C4-2B (cell line): Measurements from ENCODE around the gene TARS2.

Experiments
- ZFX ChIP-seq: fragments of 450-650 bp; IDR thresholded peaks from 2 replicates; pipeline ENCODE4 v1.6.1; 2017
- TF ChIP-seq, protein P1 (sequence below): fragments of 450-650 bp; conservative IDR thresholded peaks from 2 replicates; pipeline ENCODE4 v1.5.1; 2017; ENCODE audit warnings: mild to moderate bottlenecking

DNA sequence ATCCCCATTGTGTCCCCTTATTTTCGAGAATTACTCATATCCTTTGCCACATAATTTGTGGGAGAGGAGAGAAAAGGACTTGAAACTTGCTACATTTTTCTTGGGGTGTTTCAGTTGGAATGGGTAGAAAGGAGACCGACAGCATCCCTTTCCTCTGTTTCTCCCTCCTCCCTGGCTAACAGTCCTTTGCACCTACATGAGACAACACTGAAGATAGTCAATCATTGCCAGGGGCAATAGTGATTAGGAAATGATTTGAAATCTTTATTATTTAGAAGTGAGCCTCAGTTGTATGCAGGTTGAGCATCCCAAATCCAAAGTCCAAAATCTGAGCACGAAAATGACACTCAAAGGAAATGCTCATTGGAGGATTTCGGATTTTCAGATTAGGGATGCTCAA is 7.8 kb upstream of the TARS2 start:
- TF ChIP-seq, protein P1, sequence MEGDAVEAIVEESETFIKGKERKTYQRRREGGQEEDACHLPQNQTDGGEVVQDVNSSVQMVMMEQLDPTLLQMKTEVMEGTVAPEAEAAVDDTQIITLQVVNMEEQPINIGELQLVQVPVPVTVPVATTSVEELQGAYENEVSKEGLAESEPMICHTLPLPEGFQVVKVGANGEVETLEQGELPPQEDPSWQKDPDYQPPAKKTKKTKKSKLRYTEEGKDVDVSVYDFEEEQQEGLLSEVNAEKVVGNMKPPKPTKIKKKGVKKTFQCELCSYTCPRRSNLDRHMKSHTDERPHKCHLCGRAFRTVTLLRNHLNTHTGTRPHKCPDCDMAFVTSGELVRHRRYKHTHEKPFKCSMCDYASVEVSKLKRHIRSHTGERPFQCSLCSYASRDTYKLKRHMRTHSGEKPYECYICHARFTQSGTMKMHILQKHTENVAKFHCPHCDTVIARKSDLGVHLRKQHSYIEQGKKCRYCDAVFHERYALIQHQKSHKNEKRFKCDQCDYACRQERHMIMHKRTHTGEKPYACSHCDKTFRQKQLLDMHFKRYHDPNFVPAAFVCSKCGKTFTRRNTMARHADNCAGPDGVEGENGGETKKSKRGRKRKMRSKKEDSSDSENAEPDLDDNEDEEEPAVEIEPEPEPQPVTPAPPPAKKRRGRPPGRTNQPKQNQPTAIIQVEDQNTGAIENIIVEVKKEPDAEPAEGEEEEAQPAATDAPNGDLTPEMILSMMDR: no peak
- TF ChIP-seq ZFX: no peak
